Measurements from ENCODE around the gene TRIM21. TPM values are rescaled to one million over a fixed set of nuclear protein-coding genes. Genes with fewer than 3 reads are reported as not detected.
A peak's percentile ranks its signal among the peaks of the same experiment; 100 is the strongest.

Gene TRIM21
- polyA plus RNA-seq (2011; rRNA removed) (15.6 and 19.3 TPM in 2 replicates), polyA plus RNA-seq (2017; fragmentation: RNase III; extraction: RNeasy Plus Mini Kit Qiagen cat#74134 plus additional on column Dnase treatment) (11.3 to 13.2 TPM (median 11.6 TPM) in 3 replicates), polyA minus RNA-seq (2011; rRNA and poly(A)+ RNA removed) (18.3 and 19.1 TPM in 2 replicates)
- 7.6 and 9.7 TPM in 2 replicates for polyA plus RNA-seq (2012; cell fraction: cytosol; rRNA removed)
- 8.2 and 12.7 TPM in 2 replicates for polyA plus RNA-seq (2012; cell fraction: nucleus; rRNA removed)

GRCh38 chr11:4393209-4393857 is at the start of gene TRIM21:
TSS of gene TRIM21 (minus strand) at chr11:4393702. CDS start at chr11:4390409, 3,293 bp downstream.
- peak; percentile 79 to 80 for DNase-seq (ENCODE audit: low read depth in 1 of 2, low spot score in 1 of 2)
- ChIA-PET CTCF (interaction anchor here (1.3 to 2.5 kb wide), 2 partner anchors 100 to 206 kb away, joined by 4 to 9 read pairs; no protein-coding TSS in a partner anchor), POLR2A (no interaction called here)
- peak within 1 kb of the TSS; percentile 76 for H3K4me2 ChIP-seq
- H3K27ac ChIP-seq, result peak within 1 kb of the TSS; percentile 80 to 98
- FAIRE-seq, result no peak
- no peaks in the 10 kb centered on the region for H3K9me3 ChIP-seq
- 1% methylated on average over 8 of the region's 13 CpGs for WGBS (ENCODE audit: missing lambda C conversion rate)
- no peaks in the 10 kb centered on the region for H3K4me1 ChIP-seq
- TF ChIP-seq JUNB (IDR thresholded peaks at IDR 0.05), result no peak
- TF ChIP-seq PHF8 (IDR thresholded peaks at IDR 0.05; ENCODE audit: borderline replicate concordance, low read depth), result 0 out of 2 replicates have a peak, but pooled peaks have one; percentile 48
- TF ChIP-seq ESRRA (IDR thresholded peaks at IDR 0.05; ENCODE audit: borderline replicate concordance, low read length), result no peak
- no peak for TF ChIP-seq MAFK (IDR thresholded peaks at IDR 0.05; ENCODE audit: partially characterized antibody)
- TF ChIP-seq EHF (CRISPR knock-in tag; IDR thresholded peaks at IDR 0.05), result no peak
- peak within 1 kb of the TSS; percentile 79 for H3K4me3 ChIP-seq
- ATAC-seq, result peak; percentile 100

GRCh38 chr11:4441515-4441914 is 48.0 kb upstream of the TRIM21 start:
- WGBS (ENCODE audit: missing lambda C conversion rate), result 56% methylated on average over 3 of the region's 3 CpGs
- ATAC-seq, result no peak
- no peak for FAIRE-seq
- POLR2A ChIA-PET, result no interaction called here
- DNase-seq (ENCODE audit: low read depth in 1 of 2, low spot score in 1 of 2), result no peak
- Histone ChIP-seq H3K9me3 (no peaks in the 10 kb centered on the region), H3K27ac (no peak overlapping the region), H3K4me2 (no peak overlapping the region), H3K4me1 (no peaks in the 10 kb centered on the region), H3K4me3 (no peak overlapping the region)
- TF ChIP-seq REST (IDR thresholded peaks at IDR 0.05), result no peak
- TF ChIP-seq ESRRA (IDR thresholded peaks at IDR 0.05; ENCODE audit: borderline replicate concordance, low read length), result no peak
- no peak for TF ChIP-seq CTCF (IDR thresholded peaks at IDR 0.05)
- TF ChIP-seq FOSB (CRISPR knock-in tag; IDR thresholded peaks at IDR 0.05), result no peak
- TF ChIP-seq FOSL2 (IDR thresholded peaks at IDR 0.05), result no peak
- TF ChIP-seq FOSL2 (CRISPR knock-in tag; IDR thresholded peaks at IDR 0.05), result no peak
- no peak for TF ChIP-seq ZSCAN20 (CRISPR knock-in tag; IDR thresholded peaks at IDR 0.05)
- no peak for TF ChIP-seq TFCP2L1 (CRISPR knock-in tag; IDR thresholded peaks at IDR 0.05)
- no peak for TF ChIP-seq POLR2A (IDR thresholded peaks at IDR 0.05; ENCODE audit: low read length)
- no peak for TF ChIP-seq HOXB5 (CRISPR knock-in tag; IDR thresholded peaks at IDR 0.05)
- TF ChIP-seq FOXS1 (CRISPR knock-in tag; IDR thresholded peaks at IDR 0.05), result no peak
- TF ChIP-seq, protein P1, sequence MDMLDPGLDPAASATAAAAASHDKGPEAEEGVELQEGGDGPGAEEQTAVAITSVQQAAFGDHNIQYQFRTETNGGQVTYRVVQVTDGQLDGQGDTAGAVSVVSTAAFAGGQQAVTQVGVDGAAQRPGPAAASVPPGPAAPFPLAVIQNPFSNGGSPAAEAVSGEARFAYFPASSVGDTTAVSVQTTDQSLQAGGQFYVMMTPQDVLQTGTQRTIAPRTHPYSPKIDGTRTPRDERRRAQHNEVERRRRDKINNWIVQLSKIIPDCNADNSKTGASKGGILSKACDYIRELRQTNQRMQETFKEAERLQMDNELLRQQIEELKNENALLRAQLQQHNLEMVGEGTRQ (IDR thresholded peaks at IDR 0.05), result no peak
- TF ChIP-seq NPAS2 (CRISPR knock-in tag; IDR thresholded peaks at IDR 0.05; ENCODE audit: borderline replicate concordance), result no peak
- TF ChIP-seq TP53 (CRISPR knock-in tag; IDR thresholded peaks at IDR 0.05), result no peak
- TF ChIP-seq JUN (IDR thresholded peaks at IDR 0.05), result no peak
- CTCF ChIA-PET, result interaction anchor here (2.2 kb wide), 1 partner anchor 52 kb away, joined by 6 read pairs; no protein-coding TSS in a partner anchor
